H1 (cell line): Measurements from ENCODE around the gene PATE2. TPM values are rescaled to one million over a fixed set of nuclear protein-coding genes. Genes with fewer than 3 reads are reported as not detected.

ENCODE experiments used
- CTCF ChIA-PET: fragments of 300-600 bp; sonication (Branson Sonifier 250); formaldehyde crosslinking; loops from one replicate; lab custom pipeline; 2021; ENCODE audit not compliant: partially characterized antibody; lab: Charles Lee
- POLR2A ChIA-PET: fragments of 300-600 bp; sonication (Branson Sonifier 250); formaldehyde crosslinking; loops from one replicate; lab custom pipeline; 2021; ENCODE audit warnings: inconsistent platforms; ENCODE audit not compliant: partially characterized antibody; lab: Charles Lee
- DNase-seq, 2 experiments: peaks; one replicate each; pipeline versions ENCODE4 v3.0.0 to v3.0.0-alpha.2; 2010 to 2022; ENCODE audit warnings: low spot score in 2 of 2, low read depth in 1 of 2, mixed read lengths in 1 of 2
- FAIRE-seq: peaks from 2 replicates; lab custom pipeline; 2011; peaks lifted over from hg19 to GRCh38; lab: Jason Lieb, UNC
- H2AFZ ChIP-seq: 2 replicates; pipeline ENCODE4 v1.8.1; 2012; ENCODE audit warnings: low read length, inconsistent platforms
- H2AK5ac ChIP-seq: 2 replicates; pipeline ENCODE4 v1.6.1; 2013; ENCODE audit warnings: low read depth, low read length
- H2BK120ac ChIP-seq: replicated peaks from 2 replicates; pipeline ENCODE3; 2013; ENCODE audit warnings: low read depth, low read length, inconsistent platforms
- H2BK12ac ChIP-seq: 2 replicates; pipeline ENCODE4 v1.6.1; 2013; ENCODE audit warnings: low read depth, low read length
- H2BK15ac ChIP-seq: 2 replicates; pipeline ENCODE4 v1.6.1; 2013; ENCODE audit warnings: low read length
- H2BK20ac ChIP-seq: 2 replicates; pipeline ENCODE4 v1.6.1; 2013; ENCODE audit warnings: low read length
- H2BK5ac ChIP-seq: 2 replicates; pipeline ENCODE4 v1.6.1; 2013; ENCODE audit warnings: low read depth, low read length
- H3K14ac ChIP-seq: 2 replicates; pipeline ENCODE4 v1.6.1; 2013; ENCODE audit warnings: inconsistent platforms; ENCODE audit not compliant: insufficient read length
- H3K18ac ChIP-seq: 2 replicates; pipeline ENCODE4 v1.6.1; 2013; ENCODE audit warnings: low read length; ENCODE audit errors: extremely low read depth
- H3K23ac ChIP-seq: 2 replicates; pipeline ENCODE4 v1.6.1; 2013; ENCODE audit warnings: inconsistent platforms; ENCODE audit not compliant: insufficient read length
- H3K23me2 ChIP-seq: 2 replicates; pipeline ENCODE4 v1.6.1; 2013; ENCODE audit warnings: low read depth, low read length
- H3K27ac ChIP-seq: 2 replicates; pipeline ENCODE4 v1.6.1; 2011; ENCODE audit warnings: low read depth, low read length, inconsistent platforms
- H3K27me3 ChIP-seq, 4 experiments: replicated peaks in 1 of 4; 1 replicate in 1 of 4; 2 replicates in 3 of 4; pipeline versions ENCODE4 v1.6.1 to v1.8.1; 2011 to 2013; ENCODE audit warnings: low read length in 3 of 4, mild to moderate bottlenecking in 3 of 4, inconsistent platforms in 2 of 4, mixed read lengths in 2 of 4, moderate library complexity in 1 of 4; ENCODE audit not compliant: control insufficient read depth in 3 of 4, insufficient read depth in 3 of 4; ENCODE audit errors: extremely low read depth in 1 of 4
- H3K36me3 ChIP-seq, 4 experiments: 2 replicates each; pipeline versions ENCODE4 v1.6.1 to v1.8.1; 2011 to 2013; ENCODE audit warnings: mild to moderate bottlenecking in 4 of 4, low read length in 3 of 4, moderate library complexity in 2 of 4, control low read depth in 1 of 4, inconsistent platforms in 1 of 4; ENCODE audit not compliant: insufficient read depth in 4 of 4, control insufficient read depth in 2 of 4
- H3K4ac ChIP-seq: replicated peaks from 2 replicates; pipeline ENCODE3; 2013; ENCODE audit warnings: low read length, low read depth, mixed read lengths, inconsistent platforms; ENCODE audit not compliant: insufficient read length
- H3K4me1 ChIP-seq, 4 experiments: replicated peaks in 1 of 4; 1 replicate in 1 of 4; 2 replicates in 3 of 4; pipeline versions ENCODE4 v1.6.1 to v1.8.1; 2011 to 2013; ENCODE audit warnings: low read length in 3 of 4, inconsistent platforms in 2 of 4, mixed read lengths in 1 of 4; ENCODE audit not compliant: insufficient read depth in 4 of 4, control insufficient read depth in 3 of 4
- H3K4me2 ChIP-seq, 2 experiments: 2 replicates each; pipeline versions ENCODE4 v1.6.1 to v1.8.1; 2011 to 2013; ENCODE audit warnings: low read depth in 2 of 2, low read length in 2 of 2, control low read depth in 1 of 2, inconsistent platforms in 1 of 2, mild to moderate bottlenecking in 1 of 2; ENCODE audit not compliant: insufficient read depth in 1 of 2
- H3K4me3 ChIP-seq, 4 experiments: fragments of 200-600, 300-600 bp in 1 of 4; sonication (generic), shearing (Covaris generic), sonication (Bioruptor Twin) in 1 of 4; 2 replicates each; pipeline versions ENCODE4 v1.5.1 to v1.8.1; 2011 to 2016; ENCODE audit warnings: low read length in 4 of 4, low read depth in 3 of 4, control low read depth in 2 of 4, inconsistent platforms in 2 of 4, mild to moderate bottlenecking in 2 of 4, mixed read lengths in 1 of 4, moderate library complexity in 1 of 4; ENCODE audit not compliant: insufficient read depth in 2 of 4; ENCODE audit errors: extremely low read depth in 1 of 4
- H3K56ac ChIP-seq: replicated peaks from 2 replicates; pipeline ENCODE3; 2013; ENCODE audit warnings: low read depth, mild to moderate bottlenecking, mixed read lengths, low read length, inconsistent platforms; ENCODE audit not compliant: insufficient read length
- H3K79me1 ChIP-seq: 2 replicates; pipeline ENCODE4 v1.6.1; 2013; ENCODE audit warnings: low read depth, low read length, control low read depth
- H3K79me2 ChIP-seq, 2 experiments: 2 replicates each; pipeline versions ENCODE4 v1.6.1 to v1.8.1; 2012 to 2013; ENCODE audit warnings: low read length in 2 of 2, mild to moderate bottlenecking in 2 of 2, inconsistent platforms in 1 of 2; ENCODE audit not compliant: insufficient read depth in 2 of 2, control insufficient read depth in 1 of 2
- H3K9ac ChIP-seq, 4 experiments: replicated peaks in 1 of 4; 1 replicate in 1 of 4; 2 replicates in 3 of 4; pipeline versions ENCODE4 v1.6.1 to v1.8.1; 2011 to 2013; ENCODE audit warnings: low read depth in 3 of 4, low read length in 3 of 4, control low read depth in 2 of 4, mild to moderate bottlenecking in 2 of 4, moderate library complexity in 2 of 4, inconsistent platforms in 1 of 4; ENCODE audit errors: extremely low read depth in 1 of 4
- H3K9me3 ChIP-seq, 2 experiments: 2 replicates each; pipeline versions ENCODE4 v1.6.1 to v1.8.1; 2012 to 2013; ENCODE audit warnings: mild to moderate bottlenecking in 2 of 2, moderate library complexity in 2 of 2, control low read depth in 1 of 2, inconsistent platforms in 1 of 2, low read depth in 1 of 2, low read length in 1 of 2, mixed read lengths in 1 of 2; ENCODE audit not compliant: insufficient read depth in 2 of 2
- H4K20me1 ChIP-seq, 2 experiments: replicated peaks in 1 of 2; 2 replicates each; pipeline versions ENCODE3 to v1.8.1; 2011 to 2013; ENCODE audit warnings: inconsistent platforms in 2 of 2, low read length in 2 of 2, mild to moderate bottlenecking in 1 of 2; ENCODE audit not compliant: insufficient read depth in 2 of 2, control insufficient read depth in 1 of 2
- H4K5ac ChIP-seq: 2 replicates; pipeline ENCODE4 v1.6.1; 2013; ENCODE audit warnings: low read length, low read depth, mixed read lengths, inconsistent platforms; ENCODE audit not compliant: insufficient read length
- H4K8ac ChIP-seq: 2 replicates; pipeline ENCODE4 v1.8.0; 2013; ENCODE audit warnings: mild to moderate bottlenecking, moderate library complexity, low read length, inconsistent platforms; ENCODE audit not compliant: insufficient read depth; ENCODE audit errors: extremely low read depth
- H4K91ac ChIP-seq: replicated peaks from 2 replicates; pipeline ENCODE3; 2013; ENCODE audit warnings: low read length, mixed read lengths, inconsistent platforms; ENCODE audit not compliant: insufficient read length
- EGR1 ChIP-seq: IDR thresholded peaks from 2 replicates; pipeline ENCODE4 v1.6.1; 2011; ENCODE audit warnings: low read depth, low read length, borderline replicate concordance
- KDM4A ChIP-seq: IDR thresholded peaks from one replicate; pipeline ENCODE4 v1.7.1; 2012; ENCODE audit warnings: low read depth, mild to moderate bottlenecking, moderate library complexity, low read length, inconsistent platforms; ENCODE audit not compliant: severe bottlenecking
- NANOG ChIP-seq: IDR thresholded peaks from 2 replicates; pipeline ENCODE4 v1.6.1; 2011; ENCODE audit warnings: low read length, low read depth, mild to moderate bottlenecking, inconsistent platforms; ENCODE audit not compliant: insufficient read depth, poor library complexity, severe bottlenecking
- PHF8 ChIP-seq: fragments of 200-600 bp; sonication (generic); conservative IDR thresholded peaks from 2 replicates; pipeline ENCODE4 v1.7.1; 2012; ENCODE audit warnings: low read depth, mild to moderate bottlenecking, inconsistent platforms, low read length, moderate library complexity
- USF2 ChIP-seq: IDR thresholded peaks from 2 replicates; pipeline ENCODE4 v1.6.1; 2011; ENCODE audit warnings: low read length, improper control_type of control experiment
- polyA plus RNA-seq, 7 experiments: library from polyadenylated mRNA; depleted of rRNA in 3 of 7; stranded (reverse) in 5 of 7; unstranded in 2 of 7; fragments of >200 nt in 5 of 7; fragments of 200-250 nt in 2 of 7; gene quantifications; 1 replicate in 5 of 7; 2 replicates in 1 of 7; 4 replicates in 1 of 7; pipeline versions ENCODE4 v1.2.1 to v1.2.3, GENCODE V29; 2011 to 2013; ENCODE audit warnings: missing spikeins in 2 of 7, mixed read lengths in 2 of 7
- total RNA-seq: library from RNA; stranded (reverse); fragmentation: NEBNext Ultra II Directional; extraction: Animal tissue kit (Norgen Biotek cat#: 25700); gene quantifications from 2 replicates; pipeline ENCODE4 v1.2.1, GENCODE V29; 2021

PATE2 gene
- total and polyA plus RNA-seq, 2 of the 8 experiments (the other 6 are each of a cell fraction or from before 2014, with no cell fraction given) = 0.14 TPM; not detected in 1

GRCh38 chr11:125740617-125741016 lies 38.0 kb downstream of the PATE2 start:
- Histone ChIP-seq H4K20me1 (no peaks in the 10 kb centered on the region), H3K14ac (no peak overlapping the region), H4K5ac (no peak overlapping the region), H3K4me2 (no peak overlapping the region), H3K18ac (no peak overlapping the region), H3K9ac (no peak overlapping the region), H2AFZ (no peak overlapping the region), H3K4me3 (no peak overlapping the region), H4K8ac (no peak overlapping the region), H3K4me1 (no peaks in the 10 kb centered on the region), H2AK5ac (no peak overlapping the region), H2BK20ac (no peak overlapping the region), H2BK5ac (no peak overlapping the region), H2BK12ac (no peak overlapping the region), H3K27me3 (no peaks in the 10 kb centered on the region), H4K91ac (no peak overlapping the region), H3K4ac (no peak overlapping the region), H3K23me2 (no peaks in the 10 kb centered on the region), H3K9me3 (no peaks in the 10 kb centered on the region), H3K79me1 (no peaks in the 10 kb centered on the region), H3K23ac (no peak overlapping the region), H3K79me2 (no peaks in the 10 kb centered on the region)
- FAIRE-seq (no peak), DNase-seq (no peak)
- no peak for TF ChIP-seq KDM4A
- no peak for TF ChIP-seq PHF8
- TF ChIP-seq NANOG = no peak
- TF ChIP-seq EGR1 = no peak
- TF ChIP-seq USF2 = no peak
- TF ChIP-seq, all 59 proteins: peak for 0
- ChIA-PET CTCF (interaction anchor here (1.4 kb wide), 1 partner anchor 12 kb away, joined by 4 read pairs; no protein-coding TSS in a partner anchor), POLR2A (no interaction called here)
- Histone ChIP-seq H3K36me3 (no peaks in the 10 kb centered on the region), H3K56ac (no peak overlapping the region), H2BK120ac (no peak overlapping the region), H2BK15ac (no peak overlapping the region), H3K27ac (no peak overlapping the region)
